T47D (cell line): ENCODE results near the gene RASSF4.

Experiments
- DNase-seq, 2 experiments: peaks; one replicate each; pipeline versions ENCODE4 v3.0.0 to v3.0.0-alpha.2; 2011 to 2012; ENCODE audit warnings: low read depth in 1 of 2, low spot score in 1 of 2
- JUND ChIP-seq: IDR thresholded peaks from 2 replicates; pipeline ENCODE4 v1.6.1; 2012; ENCODE audit warnings: low read depth
- in situ Hi-C: cut with HindIII; loops from 2 replicates; pipeline ENCODE4 v1.10.0; 2016; ENCODE audit warnings: low sequenced_read_pairs, low pct_unique_long_range_greater_than_20kb

The RASSF4 gene

GRCh38 chr10:44963772-44964633, 4.4 kb downstream of the RASSF4 start:
- in situ Hi-C loops, result no loop called here
- no peak for TF ChIP-seq JUND
- no peak for DNase-seq

GRCh38 chr10:44965104-44965503, 5.5 kb downstream of the RASSF4 start:
- in situ Hi-C loops, result no loop called here
- no peak for TF ChIP-seq JUND
- no peak for DNase-seq

- no peak for DNase-seq
- no peak for TF ChIP-seq JUND
- in situ Hi-C loops, result no loop called here
These were observed 6.1 kb downstream of the RASSF4 start for GRCh38 chr10:44965651-44966097.

GRCh38 chr10:44966129-44966815, 6.7 kb downstream of the RASSF4 start:
- TF ChIP-seq JUND, result no peak
- DNase-seq, result no peak
- in situ Hi-C loops, result no loop called here

- in situ Hi-C loops, result no loop called here
- no peak for TF ChIP-seq JUND
- DNase-seq, result no peak
These were observed 7.4 kb downstream of the RASSF4 start for GRCh38 chr10:44966816-44967509.

GRCh38 chr10:44967616-44968015, 8.0 kb downstream of the RASSF4 start:
- no peak for DNase-seq
- no peak for TF ChIP-seq JUND
- in situ Hi-C loops, result no loop called here

GRCh38 chr10:44968091-44968490, 8.5 kb downstream of the RASSF4 start:
- no peak for DNase-seq
- in situ Hi-C loops, result no loop called here
- no peak for TF ChIP-seq JUND

- in situ Hi-C loops, result no loop called here
- no peak for TF ChIP-seq JUND
- no peak for DNase-seq
These were observed 9.1 kb downstream of the RASSF4 start for GRCh38 chr10:44968500-44969400.

- in situ Hi-C loops, result no loop called here
- DNase-seq, result no peak
- no peak for TF ChIP-seq JUND
These were observed 10.3 kb downstream of the RASSF4 start for GRCh38 chr10:44969854-44970253.

GRCh38 chr10:44970812-44971395, 11.3 kb downstream of the RASSF4 start:
- TF ChIP-seq JUND, result no peak
- no peak for DNase-seq
- in situ Hi-C loops, result no loop called here

GRCh38 chr10:44971434-44971833, 11.8 kb downstream of the RASSF4 start:
- in situ Hi-C loops, result no loop called here
- no peak for DNase-seq
- TF ChIP-seq JUND, result no peak
